Measurements from ENCODE around the gene C14orf180.

Gene C14orf180

GRCh38 chr14:104624939-104625338 lies 45.4 kb downstream of the C14orf180 start:
- H3K4me3 ChIP-seq (ENCODE audit: low read length) = no peak overlapping the region
- no peak for TF ChIP-seq CTCF (IDR thresholded peaks at IDR 0.05; ENCODE audit: insufficient read depth, low read depth, low read length, missing control alignments)
- DNase-seq (ENCODE audit: low read depth) = no peak

GRCh38 chr14:104632781-104633180 lies 53.2 kb downstream of the C14orf180 start:
- no peak for DNase-seq (ENCODE audit: low read depth)
- TF ChIP-seq CTCF (IDR thresholded peaks at IDR 0.05; ENCODE audit: insufficient read depth, low read depth, low read length, missing control alignments) = no peak
- H3K4me3 ChIP-seq (ENCODE audit: low read length) = no peak overlapping the region

- no peak for DNase-seq (ENCODE audit: low read depth)
- TF ChIP-seq CTCF (IDR thresholded peaks at IDR 0.05; ENCODE audit: insufficient read depth, low read depth, low read length, missing control alignments) = no peak
- no peak overlapping the region for H3K4me3 ChIP-seq (ENCODE audit: low read length)
Observed at GRCh38 chr14:104633276-104634137, 53.9 kb downstream of the C14orf180 start.

GRCh38 chr14:104634138-104634760 lies 54.7 kb downstream of the C14orf180 start:
- no peak for DNase-seq (ENCODE audit: low read depth)
- no peak overlapping the region for H3K4me3 ChIP-seq (ENCODE audit: low read length)
- no peak for TF ChIP-seq CTCF (IDR thresholded peaks at IDR 0.05; ENCODE audit: insufficient read depth, low read depth, low read length, missing control alignments)

GRCh38 chr14:104634886-104635570 lies 55.5 kb downstream of the C14orf180 start:
- DNase-seq (ENCODE audit: low read depth) = no peak
- TF ChIP-seq CTCF (IDR thresholded peaks at IDR 0.05; ENCODE audit: insufficient read depth, low read depth, low read length, missing control alignments) = no peak
- H3K4me3 ChIP-seq (ENCODE audit: low read length) = no peak overlapping the region

- DNase-seq (ENCODE audit: low read depth) = no peak
- no peak for TF ChIP-seq CTCF (IDR thresholded peaks at IDR 0.05; ENCODE audit: insufficient read depth, low read depth, low read length, missing control alignments)
- H3K4me3 ChIP-seq (ENCODE audit: low read length) = no peak overlapping the region
Observed at GRCh38 chr14:104635717-104636116, 56.2 kb downstream of the C14orf180 start.

Data from epithelial cell of esophagus (primary cell).